NCI-H446 (cell line): ENCODE data around the gene SPP2.

Experiments
- DNase-seq, 2 experiments: peaks; one replicate each; lab custom pipeline; 2025; lab: John Stamatoyannopoulos, UW

SPP2 gene

DNA sequence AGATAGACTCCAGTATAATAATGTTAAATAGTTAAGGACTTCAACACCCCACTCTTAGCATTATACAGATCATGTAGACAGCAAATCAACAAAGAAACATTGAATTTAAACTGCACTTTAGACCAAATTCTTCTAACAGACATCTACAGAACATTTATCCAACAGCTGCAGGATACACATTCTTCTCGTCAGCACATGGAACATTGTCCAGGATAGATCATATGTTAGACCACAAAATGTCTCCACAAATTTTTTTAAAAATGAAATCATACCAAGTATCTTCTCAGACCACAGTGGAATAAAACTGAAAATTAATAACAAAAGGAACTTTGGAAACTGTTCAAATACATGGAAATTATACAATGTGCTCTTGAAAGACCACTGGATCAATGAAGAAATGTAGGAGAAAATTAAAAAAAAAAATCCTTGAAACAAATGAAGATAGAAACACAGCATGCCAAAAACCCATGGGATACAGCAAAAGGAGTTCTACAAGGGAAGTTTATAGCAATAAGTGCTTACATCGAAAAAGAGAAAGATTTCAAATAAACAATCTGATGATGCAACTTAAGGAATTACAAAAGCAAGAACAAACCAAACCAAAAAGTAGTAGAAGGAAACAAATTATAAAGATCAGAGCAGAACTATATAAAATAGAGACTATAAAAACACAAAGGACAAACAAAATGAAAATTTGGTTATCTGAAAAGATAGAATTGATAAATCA lies 12.3 kb upstream of the SPP2 start:
- no peak for DNase-seq

DNA sequence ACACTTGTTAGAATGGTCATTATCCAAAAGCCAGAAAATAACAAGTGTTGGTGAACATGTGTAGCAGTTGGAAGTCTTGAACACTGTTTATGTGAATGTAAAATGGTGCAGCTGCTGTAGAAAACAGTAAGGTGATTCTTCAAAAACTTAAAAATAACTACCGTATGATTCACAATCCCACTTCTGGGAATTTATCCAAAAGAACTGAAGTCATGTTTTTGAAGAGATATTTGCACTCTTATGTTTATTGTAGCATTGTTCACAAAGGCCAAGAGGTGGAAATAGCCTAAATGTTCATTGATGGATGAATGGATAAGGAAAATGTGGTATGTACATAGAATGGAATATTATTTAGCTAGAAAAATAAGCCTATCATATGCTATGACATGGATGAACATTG lies 6.3 kb upstream of the SPP2 start:
- peak; percentile 20 to 69 for DNase-seq

DNA sequence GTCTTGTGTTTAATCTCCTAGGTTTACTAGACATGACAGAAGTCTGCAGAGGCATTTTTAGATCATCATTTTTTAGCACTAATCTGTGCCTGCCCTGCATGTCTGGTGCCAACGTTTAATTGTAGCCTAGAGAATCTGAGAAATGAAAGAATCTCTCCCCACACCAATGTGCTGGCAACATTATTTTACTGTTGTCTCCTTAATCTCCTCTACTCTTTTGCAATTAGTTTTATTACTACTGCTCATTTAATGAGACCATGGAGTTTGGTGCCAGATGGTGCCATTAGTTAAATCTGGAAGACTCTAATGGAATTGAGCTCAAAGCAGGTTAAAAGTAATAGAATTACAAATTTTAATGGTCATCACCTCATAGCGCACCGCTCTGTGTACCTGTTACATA lies 4.0 kb upstream of the SPP2 start:
- DNase-seq: no peak

DNA sequence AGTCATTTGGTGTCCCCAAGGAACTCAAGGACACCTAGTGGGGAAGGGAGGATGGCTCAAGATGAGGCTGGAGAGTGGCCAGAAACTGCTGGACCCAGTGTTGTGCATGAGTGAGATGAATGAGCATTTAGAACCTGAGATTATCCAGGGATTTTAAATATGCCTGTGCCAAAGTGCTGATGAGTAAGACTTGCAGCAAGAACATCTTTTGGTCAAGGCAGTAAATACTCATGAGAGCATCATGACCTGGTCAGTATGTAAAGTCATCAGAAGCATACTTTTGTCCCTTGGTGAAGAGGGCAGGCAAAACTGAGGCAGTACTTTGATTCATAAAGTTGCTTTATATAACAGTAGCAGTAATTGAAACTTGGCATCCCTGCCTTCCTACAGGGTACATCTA lies 3.1 kb upstream of the SPP2 start:
- no peak for DNase-seq

DNA sequence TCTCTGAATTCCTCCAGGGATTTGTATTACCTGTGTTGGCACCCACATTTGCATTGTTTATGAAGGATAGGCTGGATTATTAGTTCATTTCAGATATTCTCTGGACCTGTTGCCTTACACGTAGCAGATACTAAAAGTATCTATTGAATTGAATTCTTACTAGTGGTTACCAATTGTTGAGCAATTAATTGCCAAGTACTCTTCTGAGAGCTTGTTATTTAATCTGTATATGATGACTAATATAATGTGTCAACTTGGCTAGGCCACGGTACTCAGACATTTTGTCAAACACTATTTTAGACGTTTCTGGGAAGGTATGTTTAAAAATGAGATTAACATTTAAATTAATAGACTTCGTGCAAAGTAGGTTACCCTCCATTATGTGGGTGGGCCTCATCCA lies 2.5 kb upstream of the SPP2 start:
- DNase-seq: no peak

DNA sequence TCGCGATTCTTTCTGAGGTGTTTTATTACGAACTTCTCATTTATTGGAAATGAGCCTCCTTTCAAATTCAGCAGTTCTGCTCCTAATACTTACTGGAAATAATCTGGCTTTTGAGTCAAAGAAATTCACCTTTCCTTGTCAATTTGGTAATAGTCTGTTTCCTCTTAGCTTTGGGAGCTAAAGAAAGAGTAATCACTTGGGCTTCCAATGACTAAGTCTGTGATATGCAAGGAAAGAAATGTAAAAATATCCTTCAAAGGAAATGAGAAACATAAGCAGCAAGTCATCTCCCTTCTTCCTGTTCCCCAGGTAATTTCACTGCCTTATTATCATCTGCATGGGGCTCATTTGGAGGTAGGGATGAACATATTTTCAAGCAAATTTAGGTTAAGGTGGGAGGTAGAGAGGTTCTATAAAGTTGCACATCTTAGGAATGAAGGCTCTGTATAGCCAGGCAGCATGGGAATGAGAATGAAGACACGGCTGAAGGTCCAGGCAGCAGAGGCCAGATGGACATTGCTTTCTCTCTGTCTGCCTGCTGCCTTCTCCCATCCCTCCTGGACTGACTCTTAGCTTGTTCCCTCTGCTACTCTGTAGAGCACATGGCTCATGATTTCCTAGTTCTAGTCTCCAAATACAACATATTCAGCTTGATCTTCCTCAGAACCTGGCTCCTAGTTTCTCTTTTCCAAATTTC lies 1.0 kb downstream of the SPP2 start:
- DNase-seq: no peak

DNA sequence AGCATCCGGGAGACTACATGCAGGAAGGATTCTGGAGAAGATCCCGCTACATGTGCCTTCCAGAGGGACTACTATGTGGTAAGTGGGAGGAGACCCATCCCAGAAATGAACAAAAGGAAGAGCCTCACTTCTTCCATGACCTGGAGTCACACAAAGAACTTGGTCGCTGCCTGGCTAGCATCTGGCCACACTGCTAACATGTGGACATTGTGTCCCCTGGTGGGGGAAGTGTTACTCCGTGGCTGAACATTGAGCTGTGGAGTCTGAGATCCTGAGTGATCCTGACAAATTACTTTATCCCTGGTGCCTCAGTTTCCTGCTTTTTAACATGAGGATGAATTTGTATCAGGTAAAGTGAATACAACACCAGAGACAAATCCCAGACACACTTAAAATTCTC lies 8.4 kb downstream of the SPP2 start:
- no peak for DNase-seq

DNA sequence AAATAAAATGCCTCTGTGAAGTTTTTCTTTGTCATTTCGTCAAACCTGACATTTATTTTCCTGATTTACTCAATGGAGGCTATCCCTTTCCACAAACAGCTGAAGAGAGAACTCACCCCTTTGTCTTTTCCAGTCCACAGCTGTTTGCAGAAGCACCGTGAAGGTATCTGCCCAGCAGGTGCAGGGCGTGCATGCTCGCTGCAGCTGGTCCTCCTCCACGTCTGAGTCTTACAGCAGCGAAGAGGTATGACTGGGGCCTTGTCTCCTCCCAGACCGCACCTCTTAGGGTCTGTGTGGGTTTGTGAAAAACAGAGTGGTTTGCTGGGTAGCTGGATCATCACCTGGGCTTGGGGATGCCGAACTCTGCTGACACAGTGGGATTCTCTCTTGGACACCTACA lies 9.7 kb downstream of the SPP2 start:
- DNase-seq: no peak

DNA sequence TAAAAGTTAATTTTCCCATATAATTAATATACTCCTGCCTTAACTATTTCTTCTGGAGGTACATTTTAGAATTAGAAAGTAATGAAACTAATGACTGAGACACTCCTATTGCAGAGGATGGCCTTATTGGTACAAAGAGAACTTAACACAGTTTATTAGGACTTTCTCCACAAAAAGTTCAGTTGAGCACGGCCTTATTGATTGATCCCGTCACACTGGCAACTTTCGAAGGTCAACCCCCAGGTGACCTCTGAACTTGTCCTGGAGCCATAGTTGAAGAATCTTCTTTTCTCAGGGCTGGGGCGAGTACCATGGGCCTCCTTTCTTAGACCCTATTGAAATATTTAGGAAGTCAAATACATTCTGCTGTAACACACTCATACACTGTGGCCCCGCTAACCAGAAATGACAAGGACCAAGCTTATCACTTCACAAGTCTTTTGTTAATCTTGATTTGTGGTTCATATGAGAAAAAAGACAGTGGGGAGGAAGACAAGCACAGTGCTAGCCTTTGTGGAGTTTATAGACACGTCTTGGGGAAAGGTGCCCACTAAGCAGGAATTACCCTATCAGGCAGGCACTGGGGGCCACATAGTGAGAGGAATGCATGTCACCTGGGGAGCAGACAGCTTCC lies 11.2 kb downstream of the SPP2 start:
- DNase-seq: no peak

DNA sequence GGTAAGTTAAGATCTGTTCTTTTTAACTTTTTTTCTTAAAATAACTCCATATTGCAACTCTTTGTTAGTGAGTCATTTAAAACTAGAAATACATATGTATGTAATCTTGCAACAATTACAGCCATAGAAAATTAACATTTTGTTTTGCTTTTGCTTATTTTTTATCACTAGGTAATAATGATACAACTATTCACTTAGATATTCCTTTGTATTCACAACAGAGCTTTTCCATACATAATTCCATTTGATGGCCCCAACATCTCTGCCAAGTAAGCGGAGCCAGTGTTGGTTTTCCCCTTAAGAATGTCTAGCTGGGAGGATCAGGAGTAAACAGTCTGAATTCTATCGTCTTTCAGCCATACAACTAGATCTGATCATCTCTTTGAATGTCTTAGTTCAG lies 16.1 kb downstream of the SPP2 start:
- no peak for DNase-seq

DNA sequence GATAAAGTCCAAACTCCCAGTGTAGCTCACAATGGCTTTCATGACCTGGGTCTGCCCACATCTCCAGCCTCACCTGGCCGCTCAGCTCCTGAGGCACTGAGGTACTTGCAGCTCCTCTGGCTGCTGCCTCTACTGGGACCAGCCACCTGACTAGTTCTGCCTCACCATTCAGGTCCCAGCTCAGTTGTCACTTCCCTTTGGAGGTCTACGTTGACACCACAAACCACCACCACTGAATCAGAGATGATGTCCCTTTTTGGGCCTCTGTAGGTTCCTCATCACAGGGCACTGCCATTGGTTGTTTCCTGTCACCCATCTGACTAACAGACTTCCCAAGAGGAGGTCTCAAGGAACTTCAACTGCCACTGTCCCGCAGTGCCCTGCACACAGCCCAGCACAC lies 21.2 kb downstream of the SPP2 start:
- DNase-seq: no peak

DNA sequence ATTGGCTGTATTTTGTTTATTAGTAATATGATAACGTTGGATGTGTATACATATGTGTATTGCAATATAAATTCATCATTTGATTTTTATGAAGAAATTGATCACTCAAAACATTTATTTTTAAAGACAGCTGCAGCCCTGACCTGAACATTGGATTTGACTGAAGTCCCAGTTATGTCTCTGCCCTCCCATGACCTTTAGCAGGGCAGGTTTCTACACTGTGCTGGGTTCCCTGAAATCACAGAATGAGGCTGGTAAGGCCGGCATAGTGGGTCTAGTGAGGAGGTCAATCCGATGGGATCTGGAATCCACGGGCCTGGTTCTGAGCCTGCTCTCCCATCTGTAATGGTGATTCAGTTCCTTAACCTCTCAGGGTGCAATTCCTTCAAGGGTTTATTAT lies 22.0 kb downstream of the SPP2 start:
- no peak for DNase-seq

DNA sequence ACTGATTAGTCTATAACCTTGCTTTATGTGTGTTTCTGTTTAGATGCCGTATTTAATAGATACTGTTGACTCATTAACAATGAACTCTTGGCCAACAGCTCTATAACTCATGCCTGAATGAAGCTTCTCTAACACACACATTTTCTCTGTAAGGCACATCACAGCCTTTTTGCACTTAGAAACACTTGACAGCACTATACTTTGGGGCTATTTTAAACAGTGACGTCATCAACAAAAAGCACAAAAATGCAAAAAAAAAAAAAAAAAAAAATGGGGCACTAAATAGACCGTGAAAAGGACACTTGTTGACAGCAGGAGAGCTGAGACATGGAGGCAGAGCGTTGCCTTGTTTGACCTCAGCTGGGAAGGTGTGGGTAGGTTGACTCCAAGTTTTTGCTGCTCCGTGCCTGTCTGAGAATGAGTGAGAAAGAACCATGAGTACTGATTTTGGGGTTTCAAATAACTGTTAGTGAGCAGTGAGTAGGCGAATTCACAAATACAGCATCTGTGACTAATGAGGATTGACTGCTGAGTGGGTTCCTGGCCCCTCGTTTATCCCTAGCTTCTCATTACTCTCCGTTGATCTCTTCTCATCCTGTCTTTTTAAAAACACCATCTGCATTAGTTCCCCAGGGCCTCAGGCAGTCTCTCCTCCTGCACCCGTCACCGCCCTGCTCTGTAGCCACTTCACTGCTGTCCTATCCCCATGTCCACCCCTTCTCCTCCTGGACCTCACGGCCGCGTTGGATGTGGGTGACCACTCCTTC lies 24.4 kb downstream of the SPP2 start:
- no peak for DNase-seq

DNA sequence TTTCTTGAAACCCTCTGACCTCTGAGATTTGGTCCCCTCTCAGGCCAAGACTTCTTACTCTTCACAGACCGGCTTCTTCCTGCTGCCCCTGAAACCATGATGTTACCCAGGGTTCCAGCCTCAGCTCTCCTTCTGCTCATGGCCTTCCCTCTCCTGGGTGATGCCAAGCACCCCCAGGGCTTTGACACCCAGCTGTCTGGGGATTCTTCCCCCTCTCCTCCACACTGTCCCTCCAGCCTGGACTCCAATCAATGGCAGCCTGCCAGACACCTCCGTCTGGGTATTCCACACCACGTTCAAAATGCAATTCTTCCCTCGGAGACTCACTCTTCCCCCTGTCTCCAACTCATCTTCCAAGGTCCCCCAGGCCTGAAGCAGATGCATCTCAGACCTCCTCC lies 25.0 kb downstream of the SPP2 start:
- DNase-seq: no peak

DNA sequence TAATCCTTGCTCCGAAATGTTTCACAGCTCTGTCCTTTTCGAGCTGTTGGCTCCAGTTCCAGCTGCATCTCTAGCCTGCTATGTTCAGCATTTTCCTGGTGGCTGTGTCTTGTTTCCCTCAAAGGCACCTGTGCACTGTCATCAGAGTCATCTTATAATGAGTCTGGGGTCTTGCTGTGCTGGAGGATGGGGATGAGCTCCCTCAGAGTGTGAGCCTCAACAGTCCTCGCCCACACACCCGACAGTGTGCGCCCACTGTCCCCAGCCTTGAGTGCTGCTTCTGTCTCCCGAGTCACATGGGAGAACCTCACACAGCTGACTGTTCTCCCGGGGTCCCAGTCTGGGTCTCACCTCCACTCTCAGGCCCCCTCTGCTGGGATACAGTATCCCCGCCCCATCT lies 25.4 kb downstream of the SPP2 start:
- no peak for DNase-seq

DNA sequence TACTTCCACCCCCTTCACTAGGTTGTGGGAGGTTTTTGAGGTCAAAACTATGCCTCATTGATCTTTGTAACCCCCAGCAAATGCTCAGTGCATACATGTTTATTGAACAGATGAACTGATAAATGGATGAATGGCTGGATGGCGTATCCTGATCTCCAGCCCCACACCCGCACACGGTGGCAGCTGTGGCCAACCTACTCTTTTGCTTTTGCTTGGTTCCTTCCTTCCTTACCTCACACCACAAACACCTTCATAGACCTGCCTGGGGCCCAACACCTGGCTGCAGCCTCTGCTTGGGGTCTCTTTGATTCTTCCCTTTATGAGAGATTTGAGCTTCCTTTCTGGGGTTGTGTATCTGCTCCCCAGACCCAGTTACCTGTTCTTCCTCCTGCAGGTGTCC lies 25.9 kb downstream of the SPP2 start:
- no peak for DNase-seq

DNA sequence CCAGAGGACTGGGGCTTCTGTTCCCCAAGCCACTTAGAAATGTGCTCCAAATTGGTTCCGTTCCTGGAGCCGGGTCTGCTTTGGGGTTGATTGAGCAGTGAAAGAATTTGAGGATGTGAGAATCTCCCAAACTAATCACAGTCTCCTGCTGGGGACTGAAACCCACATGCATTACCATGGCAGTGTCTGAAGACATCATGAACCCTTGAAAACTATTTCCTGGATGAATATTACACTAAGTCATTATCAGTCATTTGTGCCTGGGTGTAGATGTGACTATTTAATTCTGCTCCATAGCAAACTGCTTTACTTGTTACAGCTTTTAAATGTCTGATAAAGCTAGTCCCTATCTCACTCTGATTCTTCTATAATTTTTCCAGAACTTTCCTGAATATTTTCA lies 27.6 kb downstream of the SPP2 start:
- no peak for DNase-seq

DNA sequence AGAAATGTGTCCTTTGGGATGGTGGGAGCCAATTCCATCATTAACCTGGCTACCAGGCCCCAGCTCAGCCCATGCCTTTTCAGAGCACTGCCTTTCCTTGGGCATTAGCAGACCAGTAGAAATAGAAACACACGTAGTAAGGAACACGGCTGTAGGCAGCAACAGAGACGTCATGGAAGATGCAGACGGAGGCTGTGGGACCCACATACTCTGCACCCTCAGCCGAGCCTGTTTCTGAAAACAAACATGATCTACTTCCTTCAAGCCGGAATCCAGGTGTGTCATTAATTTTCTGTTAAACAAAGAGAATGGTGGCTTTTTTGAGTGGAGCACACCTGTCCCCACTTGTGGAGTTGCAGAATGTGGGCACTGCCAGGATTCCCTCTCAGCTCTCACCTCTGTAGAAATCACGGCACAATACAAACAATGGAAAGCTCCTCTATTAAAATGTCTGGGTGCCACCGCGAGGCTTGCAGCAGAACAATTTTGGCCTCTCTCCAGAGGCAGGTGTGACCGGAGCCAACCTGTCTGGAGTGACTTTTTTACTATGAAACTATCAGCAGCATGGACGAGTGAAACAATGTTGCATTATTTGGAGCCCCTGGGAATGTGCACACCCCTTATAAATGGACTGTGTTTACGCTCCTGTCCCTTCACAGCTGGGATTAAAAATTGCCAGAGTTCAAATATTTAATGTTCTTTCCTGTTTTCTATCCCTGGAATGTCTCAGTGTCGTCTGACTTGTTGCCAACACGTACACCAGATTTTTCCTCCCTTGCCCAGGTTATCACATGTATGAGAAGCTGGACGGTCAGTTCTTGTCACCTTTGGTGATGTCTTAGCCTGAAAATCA lies 31.7 kb downstream of the SPP2 start:
- no peak for DNase-seq

DNA sequence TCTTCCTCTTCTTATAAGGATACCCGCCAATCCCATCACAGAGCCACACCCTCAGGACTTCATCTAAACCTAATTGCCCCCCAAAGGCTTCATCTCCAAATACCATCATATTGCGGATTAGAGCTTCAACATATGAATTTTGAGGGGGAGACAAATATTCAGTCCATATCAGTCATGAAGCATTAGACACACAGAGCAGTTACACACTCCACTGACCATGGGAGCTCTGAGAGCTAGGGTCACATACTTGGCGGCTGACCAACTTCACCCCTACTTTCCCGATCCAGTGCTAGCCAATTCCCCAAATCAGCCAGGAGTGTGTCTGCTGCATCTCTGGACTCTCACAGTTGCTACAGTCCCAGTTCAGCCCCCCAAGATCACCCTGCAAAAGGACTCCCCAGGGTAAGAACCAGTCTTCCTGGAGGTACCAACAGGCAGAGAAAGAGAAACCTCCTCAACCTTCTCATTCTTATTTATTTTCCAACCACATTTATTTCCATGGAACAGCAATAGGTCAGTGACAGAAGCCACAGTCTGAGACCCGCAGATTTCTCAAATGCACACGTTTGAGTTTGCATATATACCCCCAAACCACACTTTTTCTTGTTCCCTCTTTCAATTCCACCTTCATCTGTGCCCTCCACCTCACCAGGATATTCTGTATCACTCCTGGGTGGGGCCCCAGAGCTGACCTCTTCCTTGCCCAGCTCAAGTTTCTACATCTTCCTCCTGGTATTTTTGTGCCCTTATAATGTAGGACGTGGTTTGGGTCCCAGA lies 33.3 kb downstream of the SPP2 start:
- no peak for DNase-seq

DNA sequence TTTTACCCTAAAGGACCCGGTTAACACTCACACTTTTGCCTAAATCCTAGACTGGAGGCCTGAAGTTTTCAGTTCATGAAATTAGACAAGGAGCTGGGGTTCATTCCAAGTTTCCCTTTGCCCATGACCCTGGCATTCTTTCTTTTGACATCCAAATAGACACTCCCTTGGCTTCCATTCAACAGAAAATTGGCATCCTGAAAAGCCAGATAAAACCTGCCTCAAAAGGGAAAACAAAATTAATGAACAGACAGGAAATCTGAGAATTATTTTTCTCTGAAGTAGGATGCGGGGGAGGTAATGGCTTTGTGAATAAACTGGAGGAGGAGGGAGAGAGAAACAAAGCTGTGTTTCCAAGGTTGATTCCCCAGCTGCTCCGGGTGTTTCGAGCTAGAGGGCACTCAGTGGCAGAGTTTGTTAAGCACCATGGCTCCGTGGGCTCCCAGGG lies 41.0 kb downstream of the SPP2 start:
- peak; percentile 15 to 66 for DNase-seq

DNA sequence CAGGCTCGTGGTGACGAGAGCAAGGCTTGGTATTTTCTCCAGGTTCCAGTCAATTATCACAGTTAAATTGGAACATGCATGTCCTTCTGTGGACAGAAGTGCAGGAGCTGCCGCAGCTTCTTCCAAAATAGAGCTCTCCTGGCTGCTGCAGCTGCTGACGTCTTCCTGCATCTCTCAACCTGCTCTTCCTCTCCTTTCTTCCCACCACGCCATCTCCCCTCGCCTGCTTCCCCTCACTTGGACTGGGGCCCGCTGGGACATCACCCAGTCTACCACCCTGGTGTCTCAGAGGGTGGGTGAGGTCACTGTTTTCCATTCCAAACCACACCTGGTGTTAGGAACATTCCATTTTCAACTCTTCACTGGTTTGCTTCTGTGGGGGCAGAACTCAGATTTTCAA lies 41.4 kb downstream of the SPP2 start:
- DNase-seq: no peak
